Heart right ventricle (tissue), 16 donors: Measurements from ENCODE around the gene RAD51B. TPM values are rescaled to one million over a fixed set of nuclear protein-coding genes. Genes with fewer than 3 reads are reported as not detected.

Source experiments
- ATAC-seq, 8 donors: fragments of 200-7000 bp; cut with Tn5 transposase; one replicate each; pipeline ENCODE4 v1.9.1; 2020; ENCODE audit warnings: mild to moderate bottlenecking in 8 of 8, moderate library complexity in 8 of 8, moderate number of reproducible peaks in 1 of 8
- DNase-seq, 2 donors: peaks; one replicate each; pipeline ENCODE4 v3.0.0-alpha.2; 2020
- H3K27ac ChIP-seq, 10 donors: fragments of 200-600 bp; sonication (generic) in 2 of 10; one replicate each; pipeline versions ENCODE4 v1.5.0 to v1.8.0; 2020 to 2022; ENCODE audit warnings: mild to moderate bottlenecking in 3 of 10
- H3K27me3 ChIP-seq, 7 donors: fragments of 200-600 bp; one replicate each; pipeline ENCODE4 v1.8.0; 2021 to 2022; ENCODE audit warnings: mild to moderate bottlenecking in 2 of 7
- H3K36me3 ChIP-seq, 9 donors: fragments of 200-600 bp; sonication (generic) in 1 of 9; one replicate each; pipeline versions ENCODE4 v1.5.0 to v1.8.0; 2020 to 2022; ENCODE audit warnings: mild to moderate bottlenecking in 2 of 9
- H3K4me1 ChIP-seq, 9 donors: fragments of 200-600 bp; sonication (generic) in 1 of 9; one replicate each; pipeline versions ENCODE4 v1.5.0 to v1.8.0; 2020 to 2022; ENCODE audit warnings: mild to moderate bottlenecking in 4 of 9
- H3K4me3 ChIP-seq, 10 donors: fragments of 200-600 bp; sonication (generic) in 2 of 10; one replicate each; pipeline versions ENCODE4 v1.5.0 to v1.8.0; 2020 to 2022; ENCODE audit warnings: mild to moderate bottlenecking in 7 of 10, moderate library complexity in 2 of 10
- H3K9me3 ChIP-seq, 11 donors: fragments of 200-600 bp in 10 of 11; sonication (generic) in 2 of 11; one replicate each; pipeline versions ENCODE4 v1.5.0 to v1.8.0; 2013 to 2022; ENCODE audit warnings: mild to moderate bottlenecking in 2 of 11, control low read depth in 1 of 11, moderate library complexity in 1 of 11
- WGBS, 2 donors: extraction: QIAGEN DNeasy Blood & Tissue Kit; methylation state at CpG; one replicate each; pipeline ENCODE4 v1.1.7; 2013; ENCODE audit warnings: inconsistent platforms in 1 of 2; 5-methylcytosine and 5-hydroxymethylcytosine counted together
- intact Hi-C, 10 donors: fragments of 100-400 bp; cut with DNase I; formaldehyde crosslinking; loops; one replicate each; pipeline versions ENCODE4 v1.11.1 to v1.14.2; 2022
- polyA plus RNA-seq, 2 donors: library from polyadenylated mRNA; stranded (reverse); fragments of 200-250 nt; gene quantifications; one replicate each; pipeline ENCODE4 v1.2.3, GENCODE V29; 2013
- total RNA-seq, 10 donors: library from RNA; stranded (reverse); fragmentation: NEBNext Ultra II Directional in 3 of 10; extraction: Animal tissue kit (Norgen Biotek cat#: 25700) in 3 of 10; gene quantifications; one replicate each; pipeline versions ENCODE4 v1.2.1 to v1.2.4, GENCODE V29; 2021 to 2023
- TF ChIP-seq, protein P1 (sequence below), 9 donors: fragments of 200-600 bp; sonication (generic) in 2 of 9; IDR thresholded peaks; one replicate each; pipeline versions ENCODE4 v1.5.0 to v1.8.0; 2021 to 2022; ENCODE audit warnings: antibody characterized with exemption in 9 of 9, mild to moderate bottlenecking in 5 of 9, moderate library complexity in 1 of 9
- donor health status: Arrhythmogenic right ventricular cardiomyopathy.
- donor health status: ischemic (EF 13 %, LVEDD 7.1; RV severe dilation, severe dysfunction).
- donor health status: healthy with polysubstance abuse.
- donor health status: DM: no; HTN: yes; CAD: no.
- donor health status: DM: no; HTN: no; CAD: no.
- donor health status: ischemic (EF 25% LVEDD 6.9; RV normal size, moderate dysfunction).
- donor health status: ischemic (EF 25% LVEDD 5.7; RV mildly dilated, moderate dysfunction).
- donor health status: healthy.
- donor health status: DM: yes; HTN: yes; CAD: no.
- donor health status: Ischemic cardiomyopathy.
- donor health status: ischemic (EF 35%, LVEDD 5.7; RV mildly dilated, moderate dysfunction).
- donor health status: nonischemic (EF 11% LVEDD 7.7; RV severe dilation, severe dysfunction).
- donor health status: DM: yes; HTN: yes; CAD: no.
- donor health status: PGD.
- donor health status: ischemic (EF 29% LVEDD 5.4; RV normal size, mild dysfunction).
- donor health status: nonischemic (EF 23%, LVEDD 6.1; RV moderate dilation, normal function).

The RAD51B gene
- total and polyA plus RNA-seq, 12 donors, result 0.88 to 8.6 (median 3.5) TPM

DNA sequence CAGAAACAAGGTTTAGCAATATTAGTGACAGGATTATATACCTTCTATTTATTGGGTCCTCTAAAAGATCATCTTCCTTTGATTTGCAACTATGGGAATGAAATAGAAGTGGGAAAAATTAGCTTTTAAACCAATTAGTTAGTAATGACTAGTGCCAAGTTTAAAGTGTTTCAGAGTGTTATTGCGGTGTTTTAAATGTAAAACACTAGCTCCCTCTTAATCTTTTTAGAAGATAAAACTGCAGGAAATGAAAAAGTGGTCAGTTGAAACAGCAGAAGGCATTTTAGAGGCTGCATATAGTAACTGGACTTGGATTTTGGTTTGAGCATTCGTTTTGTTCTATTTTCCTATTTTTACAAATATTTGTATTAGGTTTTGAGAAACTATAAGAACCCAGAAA is 286.2 kb downstream of the RAD51B start:
- peak overlapping the region in 1 of 10 donors; percentile 49 for H3K27ac ChIP-seq
- peaks cover 0 to 23% (median 14%) of the 10 kb centered on the region in 11 donors for H3K9me3 ChIP-seq
- DNase-seq, result no peak
- WGBS, 2 donors, result 35 to 55% methylated on average over 2 of the region's 2 CpGs
- intact Hi-C loops, result no loop called here
- H3K4me1 ChIP-seq, result peaks cover 0 to 29% (median 8%) of the 10 kb centered on the region in 9 donors
- no peak overlapping the region for H3K4me3 ChIP-seq
- H3K27me3 ChIP-seq, result peaks cover 0 to 1% (median 0%) of the 10 kb centered on the region in 7 donors
- ATAC-seq, result no peak
- TF ChIP-seq, protein P1, sequence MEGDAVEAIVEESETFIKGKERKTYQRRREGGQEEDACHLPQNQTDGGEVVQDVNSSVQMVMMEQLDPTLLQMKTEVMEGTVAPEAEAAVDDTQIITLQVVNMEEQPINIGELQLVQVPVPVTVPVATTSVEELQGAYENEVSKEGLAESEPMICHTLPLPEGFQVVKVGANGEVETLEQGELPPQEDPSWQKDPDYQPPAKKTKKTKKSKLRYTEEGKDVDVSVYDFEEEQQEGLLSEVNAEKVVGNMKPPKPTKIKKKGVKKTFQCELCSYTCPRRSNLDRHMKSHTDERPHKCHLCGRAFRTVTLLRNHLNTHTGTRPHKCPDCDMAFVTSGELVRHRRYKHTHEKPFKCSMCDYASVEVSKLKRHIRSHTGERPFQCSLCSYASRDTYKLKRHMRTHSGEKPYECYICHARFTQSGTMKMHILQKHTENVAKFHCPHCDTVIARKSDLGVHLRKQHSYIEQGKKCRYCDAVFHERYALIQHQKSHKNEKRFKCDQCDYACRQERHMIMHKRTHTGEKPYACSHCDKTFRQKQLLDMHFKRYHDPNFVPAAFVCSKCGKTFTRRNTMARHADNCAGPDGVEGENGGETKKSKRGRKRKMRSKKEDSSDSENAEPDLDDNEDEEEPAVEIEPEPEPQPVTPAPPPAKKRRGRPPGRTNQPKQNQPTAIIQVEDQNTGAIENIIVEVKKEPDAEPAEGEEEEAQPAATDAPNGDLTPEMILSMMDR (IDR thresholded peaks at IDR 0.05), result no peak
- H3K36me3 ChIP-seq, result no peaks in the 10 kb centered on the region

DNA sequence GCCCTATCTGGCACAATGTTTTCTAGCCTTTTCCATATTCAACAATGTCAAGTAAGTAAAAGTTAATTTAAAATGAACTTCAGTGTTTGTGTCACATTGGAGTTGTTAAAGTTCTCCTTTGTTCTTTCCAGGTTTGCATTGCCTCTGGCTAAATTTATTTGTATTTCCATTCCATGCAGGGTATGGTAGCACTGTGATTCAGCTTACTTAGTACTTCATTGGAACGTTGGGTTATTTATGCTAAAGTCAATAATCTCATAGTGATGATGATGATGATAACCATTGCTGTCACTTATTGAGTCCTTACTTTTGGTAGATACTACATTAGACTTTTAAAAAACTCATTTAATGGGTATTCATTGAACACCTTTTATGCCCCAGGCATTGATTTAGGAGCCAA is 286.9 kb downstream of the RAD51B start:
- TF ChIP-seq, protein P1 (IDR thresholded peaks at IDR 0.05), result no peak
- no peaks in the 10 kb centered on the region for H3K36me3 ChIP-seq
- no peak for DNase-seq
- no peak for ATAC-seq
- peaks cover 0 to 17% (median 10%) of the 10 kb centered on the region in 11 donors for H3K9me3 ChIP-seq
- intact Hi-C loops, result no loop called here
- no peak overlapping the region for H3K27ac ChIP-seq
- WGBS, 2 donors, result 89 to 91% methylated on average over 1 of the region's 1 CpG
- H3K4me3 ChIP-seq, result no peak overlapping the region
- H3K4me1 ChIP-seq, result peaks cover 0 to 35% (median 15%) of the 10 kb centered on the region in 9 donors
- H3K27me3 ChIP-seq, result no peaks in the 10 kb centered on the region

DNA sequence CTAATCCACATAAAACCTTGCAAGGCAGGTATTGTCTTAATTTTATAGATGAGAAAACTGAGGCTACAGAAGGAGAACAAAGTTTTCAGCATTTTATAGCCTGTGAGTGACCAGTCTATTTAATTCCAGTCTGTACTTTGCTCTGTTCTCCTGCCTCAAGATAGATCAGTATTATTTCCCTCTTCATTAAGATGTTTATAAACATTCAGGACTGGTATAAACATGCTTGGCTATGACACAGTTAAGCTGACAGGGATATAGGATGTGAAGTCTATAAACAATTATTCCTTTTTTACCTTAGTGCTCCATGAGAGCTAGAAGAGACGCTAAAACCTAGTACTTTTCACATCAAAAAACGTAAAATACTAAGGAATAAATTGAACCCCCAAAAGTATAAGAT is 287.3 kb downstream of the RAD51B start:
- ATAC-seq (no peak), DNase-seq (no peak)
- Histone ChIP-seq H3K4me3 (no peak overlapping the region), H3K27ac (no peak overlapping the region), H3K27me3 (peaks cover 0 to 4% (median 0%) of the 10 kb centered on the region in 7 donors), H3K36me3 (no peaks in the 10 kb centered on the region), H3K4me1 (peaks cover 0 to 40% (median 17%) of the 10 kb centered on the region in 9 donors), H3K9me3 (peaks cover 0 to 12% (median 6%) of the 10 kb centered on the region in 11 donors)
- 96 to 98% methylated on average over 2 of the region's 2 CpGs for WGBS, 2 donors
- intact Hi-C loops, result no loop called here
- TF ChIP-seq, protein P1 (IDR thresholded peaks at IDR 0.05), result no peak

DNA sequence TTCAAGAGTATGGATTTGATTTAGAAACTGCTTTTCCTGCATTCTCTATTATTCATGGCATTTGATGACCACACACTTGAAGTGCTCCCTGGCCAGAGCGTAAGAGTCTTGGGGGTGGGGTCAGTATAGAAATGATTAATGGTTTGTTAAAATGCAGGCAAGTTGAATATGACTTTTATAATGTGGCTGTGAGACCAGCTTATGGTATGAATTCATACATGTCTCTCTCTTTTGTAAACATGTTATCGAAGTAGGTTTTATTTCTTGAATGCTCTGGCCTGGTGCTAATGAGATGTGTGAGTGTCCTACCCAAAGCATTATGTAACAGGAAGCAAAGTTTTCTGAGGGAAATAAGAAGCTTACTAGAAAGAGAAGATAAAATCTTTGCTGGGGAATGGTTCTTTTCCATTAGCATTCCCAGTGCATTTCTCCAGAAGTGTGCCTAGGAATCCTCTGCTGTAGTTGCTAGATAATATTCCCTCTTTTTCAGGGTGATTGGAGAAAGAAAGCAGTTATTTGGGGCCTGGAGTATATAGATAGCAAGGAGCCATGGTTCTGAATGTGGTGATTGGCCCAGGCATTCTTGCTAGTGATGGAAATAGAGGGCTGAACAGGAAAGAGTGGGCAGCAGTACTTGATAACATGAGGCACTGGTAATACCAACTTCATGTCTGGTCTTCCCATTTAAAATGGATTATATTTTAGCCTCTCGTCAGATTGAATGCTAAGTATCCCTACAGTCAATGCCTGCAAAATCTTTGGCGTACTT is 289.7 kb downstream of the RAD51B start:
- no peaks in the 10 kb centered on the region for H3K36me3 ChIP-seq
- H3K4me3 ChIP-seq, result no peak overlapping the region
- DNase-seq (no peak), ATAC-seq (no peak)
- H3K27ac ChIP-seq, result no peak overlapping the region
- TF ChIP-seq, protein P1 (IDR thresholded peaks at IDR 0.05), result no peak
- H3K4me1 ChIP-seq, result peaks cover 0 to 37% (median 10%) of the 10 kb centered on the region in 9 donors
- intact Hi-C loops, result no loop called here
- H3K27me3 ChIP-seq, result peaks cover 0 to 6% (median 0%) of the 10 kb centered on the region in 7 donors
- no peaks in the 10 kb centered on the region for H3K9me3 ChIP-seq
- WGBS, 2 donors, result 85 to 94% methylated on average over 4 of the region's 4 CpGs
